Right ventricle myocardium inferior (tissue), 1 donor: ENCODE data around the gene WSB1. TPM values are rescaled to one million over a fixed set of nuclear protein-coding genes. Genes with fewer than 3 reads are reported as not detected.
"Not testable (repeated sequence)": the region's sequence is repeated elsewhere in the genome, so short reads cannot be mapped to it uniquely, and the experiment has no call there.

Source experiments
- ATAC-seq: fragments of 200-7000 bp; cut with Tn5 transposase; one replicate; pipeline ENCODE4 v1.9.1; 2020; ENCODE audit warnings: mild to moderate bottlenecking, moderate library complexity
- DNase-seq: peaks from one replicate; pipeline ENCODE4 v3.0.0; 2021; ENCODE audit errors: missing footprints
- intact Hi-C: fragments of 100-400 bp; cut with DNase I; formaldehyde crosslinking; loops from one replicate; pipeline ENCODE4 v1.11.0; 2022
- total RNA-seq: library from RNA; stranded (reverse); fragmentation: NEBNext Ultra II Directional; extraction: Animal tissue kit (Norgen Biotek cat#: 25700); gene quantifications from one replicate; pipeline ENCODE4 v1.2.1, GENCODE V29; 2021
- donor health status: DM: no; HTN: yes; CAD: no; lungs with severe emphysema.

WSB1 gene
- total RNA-seq, 1 donor from 2014 or later = 48.7 TPM

GRCh38 chr17:27327397-27327796, 33.5 kb downstream of the WSB1 start:
- intact Hi-C loops = no loop called here
- ATAC-seq (no peak), DNase-seq (no peak)

GRCh38 chr17:27327871-27328270, 34.0 kb downstream of the WSB1 start:
- ATAC-seq (no peak), DNase-seq (no peak)
- intact Hi-C loops = no loop called here

- DNase-seq, intact Hi-C loops, ATAC-seq: not testable (repeated sequence)
Observed at GRCh38 chr17:27328686-27329085, 34.8 kb downstream of the WSB1 start.

- ATAC-seq (no peak), DNase-seq (no peak)
- intact Hi-C loops = no loop called here
Observed at GRCh38 chr17:27329146-27329805, 35.4 kb downstream of the WSB1 start.

GRCh38 chr17:27332047-27332393, 38.1 kb downstream of the WSB1 start:
- DNase-seq = no peak
- intact Hi-C loops = loop anchor here (2.0 kb wide), 1 partner anchor 95 kb away; no protein-coding TSS in a partner anchor
- ATAC-seq = no peak

- ATAC-seq (peak; percentile 97), DNase-seq (peak; percentile 99)
- intact Hi-C loops = loop anchor here (1.0 to 2.0 kb wide), 3 partner anchors 38 to 96 kb away; partner anchors contain the start of gene WSB1
Observed at GRCh38 chr17:27332485-27333409, 38.8 kb downstream of the WSB1 start.

GRCh38 chr17:27333410-27333980, 39.6 kb downstream of the WSB1 start:
- intact Hi-C loops = loop anchor here (1.0 to 2.0 kb wide), 3 partner anchors 39 to 97 kb away; partner anchors contain the start of gene WSB1
- no peak for ATAC-seq

GRCh38 chr17:27336184-27336583, 42.3 kb downstream of the WSB1 start:
- intact Hi-C loops = no loop called here
- no peak for ATAC-seq
- no peak for DNase-seq

More at GRCh38 chr17:27333410-27333980, 39.6 kb downstream of the WSB1 start:
- no peak for DNase-seq

- DNase-seq (no peak), ATAC-seq (no peak)
- intact Hi-C loops = no loop called here
Observed at GRCh38 chr17:27338536-27338985, 44.6 kb downstream of the WSB1 start.

- intact Hi-C loops = no loop called here
Observed at GRCh38 chr17:27339198-27339835, 45.4 kb downstream of the WSB1 start.

GRCh38 chr17:27339836-27340550, 46.1 kb downstream of the WSB1 start:
- intact Hi-C loops = no loop called here
- ATAC-seq = no peak
- DNase-seq = no peak

More at GRCh38 chr17:27339198-27339835, 45.4 kb downstream of the WSB1 start:
- ATAC-seq (no peak), DNase-seq (no peak)

- DNase-seq (no peak), ATAC-seq (peak; percentile 17)
- intact Hi-C loops = no loop called here
Observed at GRCh38 chr17:27340575-27340974, 46.7 kb downstream of the WSB1 start.

GRCh38 chr17:27341041-27341471, 47.1 kb downstream of the WSB1 start:
- intact Hi-C loops = no loop called here
- DNase-seq (no peak), ATAC-seq (peak; percentile 55)

- no peak for ATAC-seq
- intact Hi-C loops = no loop called here
- DNase-seq = no peak
Observed at GRCh38 chr17:27342059-27342458, 48.1 kb downstream of the WSB1 start.

GRCh38 chr17:27343294-27343693, 49.4 kb downstream of the WSB1 start:
- intact Hi-C loops = no loop called here
- ATAC-seq = no peak
- no peak for DNase-seq

- ATAC-seq = no peak
- no peak for DNase-seq
- intact Hi-C loops = no loop called here
Observed at GRCh38 chr17:27343977-27344607, 50.2 kb downstream of the WSB1 start.

- intact Hi-C loops = no loop called here
- ATAC-seq (no peak), DNase-seq (no peak)
Observed at GRCh38 chr17:27345141-27345904, 51.4 kb downstream of the WSB1 start.
